Mesodermal cell (in vitro differentiated cells): ENCODE results near the gene DNPH1.

Source experiments
- H3K27ac ChIP-seq: 2 replicates; pipeline ENCODE4 v1.7.0; 2013; ENCODE audit warnings: mild to moderate bottlenecking, low read depth, low read length, moderate library complexity; ENCODE audit not compliant: severe bottlenecking
- H3K36me3 ChIP-seq: 2 replicates; pipeline ENCODE4 v1.7.1; 2013; ENCODE audit warnings: mild to moderate bottlenecking, low read length, moderate library complexity; ENCODE audit not compliant: control insufficient read depth, insufficient read depth
- H3K4me1 ChIP-seq: one replicate; pipeline ENCODE4 v1.7.1; 2013; ENCODE audit warnings: mild to moderate bottlenecking, low read length; ENCODE audit not compliant: insufficient read depth, control insufficient read depth, poor library complexity, severe bottlenecking
- H3K4me3 ChIP-seq: 2 replicates; pipeline ENCODE4 v1.7.0; 2013; ENCODE audit warnings: low read length, control low read depth, mild to moderate bottlenecking; ENCODE audit not compliant: insufficient read depth, poor library complexity, severe bottlenecking; ENCODE audit errors: extremely low read depth
- H3K9me3 ChIP-seq: 2 replicates; pipeline ENCODE4 v1.7.1; 2013; ENCODE audit warnings: mild to moderate bottlenecking, low read length, moderate library complexity; ENCODE audit not compliant: control insufficient read depth
- WGBS, 2 experiments: methylation state at CpG; one replicate each; pipeline ENCODE4 v1.1.5; 2013; ENCODE audit warnings: missing lambda C conversion rate in 2 of 2; ENCODE audit not compliant: insufficient coverage in 2 of 2; 5-methylcytosine and 5-hydroxymethylcytosine counted together

DNPH1 gene

GRCh38 chr6:43204271-43205105, 24.8 kb downstream of the DNPH1 start:
- H3K27ac ChIP-seq = no peak overlapping the region
- H3K36me3 ChIP-seq = no peaks in the 10 kb centered on the region
- 91% methylated on average over 22 to 23 of the region's 23 CpGs for WGBS, 2 experiments
- H3K9me3 ChIP-seq = no peaks in the 10 kb centered on the region
- no peaks in the 10 kb centered on the region for H3K4me1 ChIP-seq
- H3K4me3 ChIP-seq = no peak overlapping the region

DNA sequence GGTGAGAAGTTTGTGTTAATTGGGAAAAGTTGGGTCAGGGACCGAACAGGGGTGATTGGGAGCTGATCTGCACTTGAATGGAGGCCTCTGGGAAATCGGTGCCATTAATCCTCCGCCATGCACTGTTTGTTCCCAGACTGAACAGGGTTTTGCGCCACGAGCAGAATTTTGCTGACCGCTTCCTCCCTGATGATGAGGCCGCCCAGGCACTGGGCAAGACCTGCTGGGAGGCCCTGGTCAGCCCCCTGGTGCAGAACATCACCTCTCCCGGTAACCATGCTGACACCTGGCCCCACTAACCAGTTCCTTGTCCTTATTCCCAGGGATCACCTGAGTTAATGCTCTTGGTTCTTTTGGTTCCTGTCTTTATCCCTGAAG, 25.6 kb downstream of the DNPH1 start:
- Histone ChIP-seq H3K27ac (no peak overlapping the region), H3K9me3 (no peaks in the 10 kb centered on the region), H3K36me3 (no peaks in the 10 kb centered on the region), H3K4me1 (no peaks in the 10 kb centered on the region), H3K4me3 (no peak overlapping the region)
- WGBS, 2 experiments = 91 to 94% methylated on average over 8 of the region's 8 CpGs

DNA sequence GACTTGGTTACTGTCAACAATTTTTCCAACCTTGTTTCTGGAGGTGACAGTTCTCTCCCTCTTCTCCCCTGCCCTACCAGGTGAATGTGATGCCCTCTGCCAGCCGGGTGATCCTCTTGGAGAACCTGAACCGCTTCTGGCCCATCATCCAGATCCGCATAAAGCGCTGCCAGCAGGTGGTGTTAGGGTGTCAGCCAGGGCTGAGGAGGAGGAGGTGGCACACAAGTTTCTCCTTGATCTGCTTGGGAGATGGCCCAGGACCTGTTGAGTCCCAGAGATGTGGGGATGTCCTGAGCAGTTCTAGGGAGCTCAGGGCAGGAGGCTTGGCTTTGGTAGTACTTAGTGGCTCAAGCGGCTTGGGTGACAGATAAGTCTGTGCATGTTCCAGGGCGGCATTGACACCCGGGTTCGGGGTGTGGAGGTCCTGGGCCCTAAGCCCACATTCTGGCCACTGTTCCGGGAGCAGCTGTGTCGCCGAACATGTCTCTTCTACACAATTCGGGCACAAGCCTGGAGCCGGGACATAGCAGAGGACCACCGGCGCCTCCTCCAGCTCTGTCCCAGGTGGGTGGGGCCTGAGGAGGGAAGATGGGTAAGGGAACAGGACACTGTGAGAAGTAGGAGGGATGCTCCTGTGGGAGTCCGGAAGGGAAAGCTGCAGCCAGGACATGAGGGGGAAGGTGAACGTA, 26.1 kb downstream of the DNPH1 start:
- Histone ChIP-seq H3K36me3 (peaks cover 5% of the 10 kb centered on the region), H3K4me1 (no peaks in the 10 kb centered on the region), H3K27ac (no peak overlapping the region), H3K4me3 (no peak overlapping the region), H3K9me3 (no peaks in the 10 kb centered on the region)
- WGBS, 2 experiments = 90% methylated on average over 12 to 15 of the region's 17 CpGs

GRCh38 chr6:43202451-43202850, 26.8 kb downstream of the DNPH1 start:
- H3K9me3 ChIP-seq = no peaks in the 10 kb centered on the region
- no peak overlapping the region for H3K27ac ChIP-seq
- H3K4me1 ChIP-seq = no peaks in the 10 kb centered on the region
- 77 to 96% methylated on average over 3 to 5 of the region's 5 CpGs for WGBS, 2 experiments
- H3K36me3 ChIP-seq = peaks cover 8% of the 10 kb centered on the region
- H3K4me3 ChIP-seq = no peak overlapping the region

- H3K4me1 ChIP-seq = no peaks in the 10 kb centered on the region
- 92% methylated on average over 5 of the region's 6 CpGs; no CpG with 5 or more reads in 1 of the 2 experiments for WGBS, 2 experiments
- no peak overlapping the region for H3K4me3 ChIP-seq
- H3K9me3 ChIP-seq = no peaks in the 10 kb centered on the region
- peaks cover 27% of the 10 kb centered on the region for H3K36me3 ChIP-seq
- no peak overlapping the region for H3K27ac ChIP-seq
These were observed 28.7 kb downstream of the DNPH1 start for GRCh38 chr6:43200541-43200940.

DNA sequence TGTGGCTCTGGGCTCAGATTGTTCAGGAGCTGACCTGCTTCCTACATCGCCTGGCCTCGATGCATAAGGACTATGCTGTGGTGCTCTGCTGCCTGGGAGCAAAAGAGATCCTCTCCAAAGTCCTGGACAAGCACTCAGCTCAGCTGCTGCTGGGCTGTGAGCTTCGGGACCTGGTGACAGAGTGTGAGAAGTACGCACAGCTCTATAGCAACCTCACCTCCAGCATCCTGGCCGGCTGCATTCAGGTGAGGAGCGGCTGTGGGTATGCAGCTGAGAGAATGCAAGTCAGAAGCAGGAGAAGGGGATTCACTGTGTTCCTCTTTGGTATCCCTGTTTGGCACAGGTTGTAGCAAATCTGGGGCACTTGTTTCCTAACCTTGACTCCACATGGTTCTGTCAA, 29.4 kb downstream of the DNPH1 start:
- no peak overlapping the region for H3K27ac ChIP-seq
- H3K4me1 ChIP-seq = no peaks in the 10 kb centered on the region
- WGBS, 2 experiments = 94 to 100% methylated on average over 4 to 5 of the region's 6 CpGs
- H3K36me3 ChIP-seq = peaks cover 32% of the 10 kb centered on the region
- H3K9me3 ChIP-seq = no peaks in the 10 kb centered on the region
- no peak overlapping the region for H3K4me3 ChIP-seq

GRCh38 chr6:43196337-43196736, 32.9 kb downstream of the DNPH1 start:
- Histone ChIP-seq H3K36me3 (peaks cover 44% of the 10 kb centered on the region), H3K27ac (no peak overlapping the region), H3K9me3 (no peaks in the 10 kb centered on the region), H3K4me3 (no peak overlapping the region), H3K4me1 (no peaks in the 10 kb centered on the region)
- WGBS, 2 experiments = 81 to 89% methylated on average over 2 to 5 of the region's 5 CpGs

- Histone ChIP-seq H3K27ac (no peak overlapping the region), H3K4me1 (no peaks in the 10 kb centered on the region), H3K4me3 (no peak overlapping the region), H3K9me3 (no peaks in the 10 kb centered on the region), H3K36me3 (peaks cover 52% of the 10 kb centered on the region)
- 83 to 85% methylated on average over 3 to 4 of the region's 5 CpGs for WGBS, 2 experiments
These were observed 35.4 kb downstream of the DNPH1 start for GRCh38 chr6:43193929-43194328.

DNA sequence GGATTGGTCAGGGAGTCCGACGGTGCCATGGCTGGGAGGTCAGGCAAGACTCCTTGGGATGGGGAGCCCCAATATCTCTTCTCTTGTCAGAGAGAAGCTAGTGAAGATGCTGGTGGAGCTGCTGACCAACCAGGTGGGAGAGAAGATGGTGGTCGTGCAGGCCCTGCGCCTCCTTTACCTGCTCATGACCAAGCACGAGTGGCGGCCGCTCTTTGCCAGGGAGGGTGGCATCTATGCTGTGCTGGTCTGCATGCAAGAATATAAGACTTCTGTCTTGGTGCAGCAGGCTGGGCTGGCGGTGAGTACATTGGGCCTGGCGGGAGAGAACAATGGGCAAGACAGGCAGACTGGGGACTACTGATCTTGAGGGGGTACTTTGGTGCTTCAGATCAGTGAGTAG, 36.4 kb downstream of the DNPH1 start:
- Histone ChIP-seq H3K27ac (no peak overlapping the region), H3K36me3 (peaks cover 55% of the 10 kb centered on the region), H3K4me3 (no peak overlapping the region), H3K4me1 (no peaks in the 10 kb centered on the region), H3K9me3 (no peaks in the 10 kb centered on the region)
- WGBS, 2 experiments = 96 to 97% methylated on average over 9 of the region's 9 CpGs

- Histone ChIP-seq H3K4me3 (no peak overlapping the region), H3K4me1 (no peaks in the 10 kb centered on the region), H3K36me3 (peaks cover 51% of the 10 kb centered on the region), H3K9me3 (no peaks in the 10 kb centered on the region), H3K27ac (no peak overlapping the region)
- WGBS, 2 experiments = 100% methylated on average over 1 to 2 of the region's 6 CpGs
These were observed 39.4 kb downstream of the DNPH1 start for GRCh38 chr6:43189776-43190304.

DNA sequence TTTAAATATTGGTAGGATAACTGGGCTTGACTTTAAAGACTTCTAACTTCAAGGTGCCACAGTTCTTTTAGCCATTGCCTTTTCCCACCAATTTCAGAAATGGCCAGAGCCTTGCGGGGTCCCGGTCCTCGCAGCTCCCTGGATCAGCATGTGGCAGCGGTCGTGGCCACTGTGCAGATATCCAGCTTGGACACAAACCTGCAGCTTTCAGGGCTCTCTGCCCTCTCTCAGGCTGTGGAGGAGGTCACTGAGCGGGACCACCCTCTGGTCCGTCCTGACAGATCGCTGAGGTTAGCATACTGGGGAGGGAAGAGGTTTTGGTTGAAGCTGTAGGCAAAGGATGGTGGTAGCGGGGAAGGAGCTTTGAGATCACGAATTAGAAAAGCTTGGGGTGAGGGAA, 40.9 kb downstream of the DNPH1 start:
- peaks cover 45% of the 10 kb centered on the region for H3K36me3 ChIP-seq
- H3K9me3 ChIP-seq = no peaks in the 10 kb centered on the region
- H3K27ac ChIP-seq = no peak overlapping the region
- 87 to 89% methylated on average over 6 to 10 of the region's 10 CpGs for WGBS, 2 experiments
- no peak overlapping the region for H3K4me3 ChIP-seq
- no peaks in the 10 kb centered on the region for H3K4me1 ChIP-seq
